ENCODE measurements around the gene BRME1. TPM values are rescaled to one million over a fixed set of nuclear protein-coding genes. Genes with fewer than 3 reads are reported as not detected.

The BRME1 gene
- total RNA-seq, 4 donors from 2014 or later, result 4.8 to 7.7 (median 5.8) TPM; not detected in 1

- intact Hi-C loops (cut with DNase I; ENCODE audit: low total_unique reads), result loop anchor here (10.0 kb wide), 1 partner anchor 269 kb away; no protein-coding TSS in a partner anchor
- peak overlapping the region; percentile 60 to 73 for H3K27ac ChIP-seq
- no peaks in the 10 kb centered on the region for H3K36me3 ChIP-seq
- TF ChIP-seq POLR2A (IDR thresholded peaks at IDR 0.05), result no peak
- TF ChIP-seq, protein P1, sequence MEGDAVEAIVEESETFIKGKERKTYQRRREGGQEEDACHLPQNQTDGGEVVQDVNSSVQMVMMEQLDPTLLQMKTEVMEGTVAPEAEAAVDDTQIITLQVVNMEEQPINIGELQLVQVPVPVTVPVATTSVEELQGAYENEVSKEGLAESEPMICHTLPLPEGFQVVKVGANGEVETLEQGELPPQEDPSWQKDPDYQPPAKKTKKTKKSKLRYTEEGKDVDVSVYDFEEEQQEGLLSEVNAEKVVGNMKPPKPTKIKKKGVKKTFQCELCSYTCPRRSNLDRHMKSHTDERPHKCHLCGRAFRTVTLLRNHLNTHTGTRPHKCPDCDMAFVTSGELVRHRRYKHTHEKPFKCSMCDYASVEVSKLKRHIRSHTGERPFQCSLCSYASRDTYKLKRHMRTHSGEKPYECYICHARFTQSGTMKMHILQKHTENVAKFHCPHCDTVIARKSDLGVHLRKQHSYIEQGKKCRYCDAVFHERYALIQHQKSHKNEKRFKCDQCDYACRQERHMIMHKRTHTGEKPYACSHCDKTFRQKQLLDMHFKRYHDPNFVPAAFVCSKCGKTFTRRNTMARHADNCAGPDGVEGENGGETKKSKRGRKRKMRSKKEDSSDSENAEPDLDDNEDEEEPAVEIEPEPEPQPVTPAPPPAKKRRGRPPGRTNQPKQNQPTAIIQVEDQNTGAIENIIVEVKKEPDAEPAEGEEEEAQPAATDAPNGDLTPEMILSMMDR (IDR thresholded peaks at IDR 0.05), result no peak
- H3K9me3 ChIP-seq, result no peaks in the 10 kb centered on the region
- H3K27me3 ChIP-seq, result no peaks in the 10 kb centered on the region
- no peak for DNase-seq
- no peak overlapping the region for H3K4me3 ChIP-seq
- peaks cover 0 to 12% of the 10 kb centered on the region in 2 donors for H3K4me1 ChIP-seq
These were observed 41.8 kb downstream of the BRME1 start for GRCh38 chr19:13864046-13864666.

GRCh38 chr19:13861714-13862531 is 44.0 kb downstream of the BRME1 start:
- peak overlapping the region; percentile 86 to 96 for H3K27ac ChIP-seq
- no peaks in the 10 kb centered on the region for H3K36me3 ChIP-seq
- DNase-seq, result peak; percentile 95 to 97
- H3K4me1 ChIP-seq, result peaks cover 0 to 12% of the 10 kb centered on the region in 2 donors
- no peaks in the 10 kb centered on the region for H3K9me3 ChIP-seq
- TF ChIP-seq, protein P1 (IDR thresholded peaks at IDR 0.05), result peak; percentile 95 to 99 (median 98)
- TF ChIP-seq POLR2A (IDR thresholded peaks at IDR 0.05), result peak in 1 of 2 donors; percentile 50
- H3K27me3 ChIP-seq, result no peaks in the 10 kb centered on the region
- peak overlapping the region; percentile 27 to 31 for H3K4me3 ChIP-seq
- intact Hi-C loops (cut with DNase I; ENCODE audit: low total_unique reads), result loop anchor here (10.0 kb wide), 1 partner anchor 267 kb away; no protein-coding TSS in a partner anchor

DNA sequence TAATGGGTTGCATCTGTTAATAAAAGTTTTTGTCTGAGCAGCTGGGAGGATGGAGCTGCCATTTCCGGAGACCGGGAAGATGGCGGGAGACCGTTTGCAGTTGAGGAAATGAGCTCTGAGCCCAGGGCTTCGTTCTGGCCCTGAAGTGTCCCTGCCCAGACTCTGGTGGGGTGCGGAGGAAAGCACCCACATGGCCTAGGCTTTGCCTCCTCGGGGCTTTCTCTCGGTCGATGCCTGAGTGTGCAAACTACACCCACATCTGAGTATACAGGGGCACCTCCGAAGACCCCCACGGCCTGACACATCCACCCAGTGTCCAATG is 44.6 kb downstream of the BRME1 start:
- Histone ChIP-seq H3K4me1 (peaks cover 0 to 12% of the 10 kb centered on the region in 2 donors), H3K27me3 (no peaks in the 10 kb centered on the region), H3K36me3 (no peaks in the 10 kb centered on the region), H3K4me3 (peak overlapping the region; percentile 27 to 31), H3K27ac (peak overlapping the region; percentile 86 to 96), H3K9me3 (no peaks in the 10 kb centered on the region)
- intact Hi-C loops (cut with DNase I; ENCODE audit: low total_unique reads), result loop anchor here (10.0 kb wide), 1 partner anchor 267 kb away; no protein-coding TSS in a partner anchor
- no peak for TF ChIP-seq POLR2A (IDR thresholded peaks at IDR 0.05)
- TF ChIP-seq, protein P1 (IDR thresholded peaks at IDR 0.05), result no peak
- no peak for DNase-seq

- H3K27me3 ChIP-seq, result no peaks in the 10 kb centered on the region
- intact Hi-C loops (cut with DNase I; ENCODE audit: low total_unique reads), result loop anchor here (10.0 kb wide), 1 partner anchor 266 kb away; no protein-coding TSS in a partner anchor
- H3K36me3 ChIP-seq, result no peaks in the 10 kb centered on the region
- H3K27ac ChIP-seq, result peak overlapping the region; percentile 86 to 96
- H3K9me3 ChIP-seq, result no peaks in the 10 kb centered on the region
- peaks cover 0 to 8% of the 10 kb centered on the region in 2 donors for H3K4me1 ChIP-seq
- no peak for DNase-seq
- TF ChIP-seq POLR2A (IDR thresholded peaks at IDR 0.05), result no peak
- TF ChIP-seq, protein P1 (IDR thresholded peaks at IDR 0.05), result no peak
- H3K4me3 ChIP-seq, result no peak overlapping the region
These were observed 45.1 kb downstream of the BRME1 start for GRCh38 chr19:13860679-13861391.

Measured in uterus (tissue), 4 donors.